Spleen (tissue), 11 donors: ENCODE measurements around the gene TPK1. TPM values are rescaled to one million over a fixed set of nuclear protein-coding genes. Genes with fewer than 3 reads are reported as not detected.

Experiments used
- DNase-seq: peaks from one replicate; pipeline ENCODE4 v3.0.0-alpha.2; 2020
- H3K27ac ChIP-seq, 8 donors: fragments of 200-600 bp; sonication (generic) in 7 of 8; 1 replicate in 4 of 8; 2 replicates in 4 of 8; pipeline versions ENCODE4 v1.5.0 to v1.8.0; 2016 to 2021; ENCODE audit warnings: inconsistent platforms in 4 of 8, mild to moderate bottlenecking in 4 of 8, moderate library complexity in 1 of 8
- H3K27me3 ChIP-seq, 7 donors: fragments of 200-600 bp; sonication (generic) in 6 of 7; replicated peaks in 1 of 7; 1 replicate in 4 of 7; 2 replicates in 3 of 7; pipeline versions ENCODE4 v1.5.0 to v1.8.0; 2016 to 2021; ENCODE audit warnings: inconsistent platforms in 3 of 7, mild to moderate bottlenecking in 1 of 7
- H3K36me3 ChIP-seq, 6 donors: fragments of 200-600 bp; sonication (generic) in 5 of 6; 1 replicate in 4 of 6; 2 replicates in 2 of 6; pipeline versions ENCODE4 v1.5.0 to v1.8.0; 2016 to 2021; ENCODE audit warnings: inconsistent platforms in 2 of 6
- H3K4me1 ChIP-seq, 6 donors: fragments of 200-600 bp; sonication (generic) in 5 of 6; 1 replicate in 3 of 6; 2 replicates in 3 of 6; pipeline versions ENCODE4 v1.5.0 to v1.8.0; 2016 to 2021; ENCODE audit warnings: inconsistent platforms in 3 of 6
- H3K4me3 ChIP-seq, 8 donors: fragments of 200-600 bp; sonication (generic) in 7 of 8; 1 replicate in 4 of 8; 2 replicates in 4 of 8; pipeline versions ENCODE4 v1.5.0 to v1.8.0; 2016 to 2021; ENCODE audit warnings: inconsistent platforms in 4 of 8, mild to moderate bottlenecking in 4 of 8, moderate library complexity in 2 of 8
- H3K9me3 ChIP-seq, 8 donors: fragments of 200-600 bp; sonication (generic) in 7 of 8; 1 replicate in 4 of 8; 2 replicates in 4 of 8; pipeline versions ENCODE4 v1.5.0 to v1.8.0; 2016 to 2021; ENCODE audit warnings: inconsistent platforms in 4 of 8
- POLR2A ChIP-seq, 3 donors: fragments of 450-650 bp; IDR thresholded peaks; one replicate each; pipeline ENCODE4 v1.5.1; 2017; ENCODE audit warnings: antibody characterized with exemption in 3 of 3, mild to moderate bottlenecking in 1 of 3
- POLR2AphosphoS5 ChIP-seq, 3 donors: sonication (generic); formaldehyde crosslinking; IDR thresholded peaks; one replicate each; pipeline ENCODE4 v1.5.1; 2017; ENCODE audit warnings: antibody characterized with exemption in 3 of 3
- WGBS, 5 donors: extraction: QIAGEN DNeasy Blood & Tissue Kit in 3 of 5; methylation state at CpG; one replicate each; pipeline versions ENCODE4 v1.1.5 to v1.1.7; 2013 to 2018; 5-methylcytosine and 5-hydroxymethylcytosine counted together
- intact Hi-C: fragments of 100-400 bp; cut with DNase I; formaldehyde crosslinking; loops from one replicate; pipeline ENCODE4 v1.15.0; 2023; ENCODE audit warnings: low total_unique reads
- polyA plus RNA-seq, 3 donors: library from polyadenylated mRNA; stranded (reverse); fragments of 200-250 nt; gene quantifications; one replicate each; pipeline ENCODE4 v1.2.1, GENCODE V29; 2013
- total RNA-seq, 7 donors: library from RNA; depleted of rRNA in 3 of 7; stranded (reverse); fragments of >200 nt in 3 of 7; fragmentation: NEBNext Ultra II Directional in 4 of 7; extraction: Animal tissue kit (Norgen Biotek cat#: 25700) in 4 of 7; gene quantifications; one replicate each; pipeline versions ENCODE4 v1.1.0 to v1.2.1, GENCODE V29; 2016 to 2021
- TF ChIP-seq, protein P1 (sequence below), 11 experiments: fragments of 200-600 bp in 7 of 11; fragments of 450-650 bp in 4 of 11; sonication (generic) in 4 of 11; IDR thresholded peaks in 8 of 11; conservative IDR thresholded peaks in 3 of 11; 1 replicate in 7 of 11; 2 replicates in 4 of 11; pipeline versions ENCODE4 v1.4.0 to v1.8.0; 2016 to 2021; ENCODE audit warnings: antibody characterized with exemption in 11 of 11, inconsistent platforms in 4 of 11, mild to moderate bottlenecking in 1 of 11
- donor health status: healthy with polysubstance abuse.
- donor health status: DM: no; HTN: no; CAD: no; lungs with moderate emphysema.
- donor health status: DM: no; HTN: no; CAD: no.
- donor health status: Bipolar disorder and iron deficiency.
- donor health status: healthy.
- donor health status: DM: no; HTN: no; CAD: no.
- donor health status: DM: yes; HTN: yes; CAD: no.

Gene TPK1
- total and polyA plus RNA-seq, 10 donors, result 8.9 to 30.2 (median 17.8) TPM

DNA sequence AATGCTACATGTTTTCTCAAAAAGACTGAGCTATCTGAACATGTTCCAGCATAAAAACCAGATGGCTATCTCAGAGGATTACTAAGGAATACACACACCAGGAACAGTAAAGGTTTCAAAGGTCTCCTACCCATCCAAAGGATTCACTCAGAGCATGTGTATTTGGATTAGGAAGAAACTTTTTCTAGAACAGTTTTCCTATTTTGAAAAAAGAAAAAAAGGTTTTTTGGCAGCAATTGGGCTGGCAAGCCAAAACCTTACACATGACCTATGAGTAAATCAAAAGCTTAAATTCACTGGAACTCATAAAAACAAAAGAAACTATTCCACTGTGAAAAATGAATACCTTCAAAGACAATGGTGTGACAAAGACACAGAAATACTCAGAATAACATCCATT is 9.6 kb downstream of the TPK1 start:
- no peak for DNase-seq
- Histone ChIP-seq H3K4me3 (no peak overlapping the region), H3K27me3 (no peaks in the 10 kb centered on the region), H3K27ac (no peak overlapping the region), H3K9me3 (no peaks in the 10 kb centered on the region), H3K36me3 (no peaks in the 10 kb centered on the region), H3K4me1 (peaks cover under 1 to 58% (median 15%) of the 10 kb centered on the region in 6 donors)
- TF ChIP-seq POLR2AphosphoS5 (IDR thresholded peaks at IDR 0.05) (no peak), POLR2A (IDR thresholded peaks at IDR 0.05) (no peak)
- TF ChIP-seq, protein P1, sequence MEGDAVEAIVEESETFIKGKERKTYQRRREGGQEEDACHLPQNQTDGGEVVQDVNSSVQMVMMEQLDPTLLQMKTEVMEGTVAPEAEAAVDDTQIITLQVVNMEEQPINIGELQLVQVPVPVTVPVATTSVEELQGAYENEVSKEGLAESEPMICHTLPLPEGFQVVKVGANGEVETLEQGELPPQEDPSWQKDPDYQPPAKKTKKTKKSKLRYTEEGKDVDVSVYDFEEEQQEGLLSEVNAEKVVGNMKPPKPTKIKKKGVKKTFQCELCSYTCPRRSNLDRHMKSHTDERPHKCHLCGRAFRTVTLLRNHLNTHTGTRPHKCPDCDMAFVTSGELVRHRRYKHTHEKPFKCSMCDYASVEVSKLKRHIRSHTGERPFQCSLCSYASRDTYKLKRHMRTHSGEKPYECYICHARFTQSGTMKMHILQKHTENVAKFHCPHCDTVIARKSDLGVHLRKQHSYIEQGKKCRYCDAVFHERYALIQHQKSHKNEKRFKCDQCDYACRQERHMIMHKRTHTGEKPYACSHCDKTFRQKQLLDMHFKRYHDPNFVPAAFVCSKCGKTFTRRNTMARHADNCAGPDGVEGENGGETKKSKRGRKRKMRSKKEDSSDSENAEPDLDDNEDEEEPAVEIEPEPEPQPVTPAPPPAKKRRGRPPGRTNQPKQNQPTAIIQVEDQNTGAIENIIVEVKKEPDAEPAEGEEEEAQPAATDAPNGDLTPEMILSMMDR (IDR thresholded peaks at IDR 0.05 in 8 of 11, conservative IDR thresholded peaks at IDR 0.05 in 3 of 11), result no peak
- intact Hi-C loops, result no loop called here

DNA sequence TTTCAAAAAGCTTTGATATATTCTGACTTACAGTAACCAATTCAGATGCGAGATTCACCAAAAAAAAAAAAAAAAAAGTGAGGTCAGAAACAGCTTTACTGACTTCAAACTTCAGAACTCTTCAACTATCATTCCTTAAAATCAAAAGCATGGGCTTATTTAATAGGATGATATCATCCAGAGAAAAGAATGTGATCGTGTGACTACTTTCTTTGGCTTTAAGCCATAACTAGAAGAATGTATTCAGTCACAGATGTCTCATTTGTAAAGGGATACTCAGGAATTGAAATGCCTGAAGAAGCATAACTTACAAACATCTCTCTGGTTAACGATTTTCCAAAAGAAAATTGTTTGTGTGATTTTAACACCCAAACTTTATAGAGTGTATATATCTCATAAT is 11.5 kb downstream of the TPK1 start:
- WGBS, 5 donors, result 65 to 83% (median 73%) methylated on average over 3 of the region's 3 CpGs
- DNase-seq, result no peak

DNA sequence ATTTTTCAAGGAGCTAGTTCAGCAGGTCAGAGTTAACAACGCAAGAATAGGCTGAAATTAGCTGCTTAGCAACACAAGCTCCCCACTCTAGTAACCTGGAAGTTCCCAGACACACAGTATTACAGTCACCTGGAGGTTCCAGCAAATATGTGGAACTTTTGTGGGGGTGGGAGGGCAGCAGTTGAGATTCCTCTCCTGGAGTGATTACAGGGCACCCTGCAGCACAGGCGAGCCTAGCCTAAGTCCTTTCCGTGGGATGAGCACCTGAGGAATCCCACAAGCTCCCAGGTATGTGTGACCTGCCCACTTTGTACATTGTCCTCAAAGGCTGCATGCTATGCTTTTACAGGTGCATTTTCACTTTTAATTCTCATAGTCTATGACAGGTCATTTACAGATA is 13.6 kb downstream of the TPK1 start:
- peaks cover 7 to 88% (median 39%) of the 10 kb centered on the region in 6 donors for H3K4me1 ChIP-seq
- no peak overlapping the region for H3K27ac ChIP-seq
- H3K4me3 ChIP-seq, result no peak overlapping the region
- H3K36me3 ChIP-seq, result no peaks in the 10 kb centered on the region
- no peak for DNase-seq
- 89 to 91% (median 90%) methylated on average over 3 of the region's 3 CpGs for WGBS, 5 donors
- TF ChIP-seq POLR2A (IDR thresholded peaks at IDR 0.05) (no peak), POLR2AphosphoS5 (IDR thresholded peaks at IDR 0.05) (no peak)
- TF ChIP-seq, protein P1 (IDR thresholded peaks at IDR 0.05 in 8 of 11, conservative IDR thresholded peaks at IDR 0.05 in 3 of 11), result no peak
- intact Hi-C loops, result no loop called here
- no peaks in the 10 kb centered on the region for H3K9me3 ChIP-seq
- H3K27me3 ChIP-seq, result no peaks in the 10 kb centered on the region

More for the DNA sequence above, 11.5 kb downstream of the TPK1 start:
- no peak overlapping the region for H3K27ac ChIP-seq
- TF ChIP-seq POLR2AphosphoS5 (IDR thresholded peaks at IDR 0.05) (no peak), POLR2A (IDR thresholded peaks at IDR 0.05) (no peak)
- TF ChIP-seq, protein P1 (IDR thresholded peaks at IDR 0.05 in 8 of 11, conservative IDR thresholded peaks at IDR 0.05 in 3 of 11), result no peak
- no peaks in the 10 kb centered on the region for H3K36me3 ChIP-seq
- peaks cover 7 to 67% (median 23%) of the 10 kb centered on the region in 6 donors for H3K4me1 ChIP-seq
- H3K27me3 ChIP-seq, result no peaks in the 10 kb centered on the region
- no peaks in the 10 kb centered on the region for H3K9me3 ChIP-seq
- no peak overlapping the region for H3K4me3 ChIP-seq
- intact Hi-C loops, result no loop called here

DNA sequence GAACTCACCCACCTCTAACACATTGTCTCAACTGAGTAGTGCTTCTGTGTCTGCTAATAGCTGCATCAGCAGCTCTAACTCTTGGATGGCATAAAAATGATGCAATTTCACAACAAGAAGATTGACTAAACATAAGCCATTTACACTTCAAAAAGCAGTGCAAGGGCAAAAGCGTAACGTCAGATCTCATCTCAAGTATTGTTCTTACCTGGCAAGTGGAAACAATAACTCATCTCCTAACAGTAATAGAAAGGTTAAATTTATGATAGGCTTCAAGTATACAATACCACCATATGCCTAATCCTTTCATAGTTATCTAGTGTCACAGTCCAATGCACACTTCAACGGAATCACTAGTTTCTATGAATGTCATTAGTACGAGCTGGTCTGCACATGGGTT is 14.8 kb downstream of the TPK1 start:
- DNase-seq, result no peak
- Histone ChIP-seq H3K27me3 (no peaks in the 10 kb centered on the region), H3K9me3 (no peaks in the 10 kb centered on the region), H3K27ac (no peak overlapping the region), H3K4me1 (peaks cover 7 to 84% (median 39%) of the 10 kb centered on the region in 6 donors), H3K4me3 (no peak overlapping the region), H3K36me3 (no peaks in the 10 kb centered on the region)
- 69 to 84% (median 71%) methylated on average over 4 of the region's 4 CpGs for WGBS, 5 donors
- intact Hi-C loops, result no loop called here
- TF ChIP-seq, protein P1 (IDR thresholded peaks at IDR 0.05 in 8 of 11, conservative IDR thresholded peaks at IDR 0.05 in 3 of 11), result no peak
- TF ChIP-seq POLR2A (IDR thresholded peaks at IDR 0.05) (no peak), POLR2AphosphoS5 (IDR thresholded peaks at IDR 0.05) (no peak)
